Lower leg skin (tissue), 4 donors: ENCODE measurements around the gene TMEM150B. TPM values are rescaled to one million over a fixed set of nuclear protein-coding genes. Genes with fewer than 3 reads are reported as not detected.

Experiments used
- DNase-seq, 2 donors: peaks; one replicate each; pipeline ENCODE4 v3.0.0-alpha.2; 2019; ENCODE audit warnings: low spot score in 2 of 2
- H3K4me3 ChIP-seq: fragments of 200-600 bp; sonication (generic); 2 replicates; pipeline ENCODE4 v1.5.1; 2017; ENCODE audit warnings: mild to moderate bottlenecking, low read depth; ENCODE audit not compliant: poor library complexity, severe bottlenecking
- CTCF ChIP-seq, 3 donors: fragments of 450-650 bp; IDR thresholded peaks; one replicate each; pipeline ENCODE4 v1.5.1; 2016; ENCODE audit warnings: antibody characterized with exemption in 3 of 3, mild to moderate bottlenecking in 3 of 3, moderate library complexity in 2 of 3
- POLR2A ChIP-seq, 2 donors: fragments of 450-650 bp; IDR thresholded peaks; one replicate each; pipeline ENCODE4 v1.6.1; 2016 to 2017; ENCODE audit warnings: antibody characterized with exemption in 2 of 2, mild to moderate bottlenecking in 1 of 2, moderate library complexity in 1 of 2
- WGBS, 2 donors: methylation state at CpG; one replicate each; pipeline ENCODE4 v1.1.5; 2018; 5-methylcytosine and 5-hydroxymethylcytosine counted together
- intact Hi-C: fragments of 100-400 bp; cut with DNase I; formaldehyde crosslinking; loops from one replicate; pipeline ENCODE4 v1.15.0; 2023; ENCODE audit warnings: low total_unique reads
- total RNA-seq, 4 donors: library from RNA; depleted of rRNA; stranded (reverse); fragments of >200 nt; gene quantifications; one replicate each; pipeline ENCODE4 v1.1.0, GENCODE V29; 2016

The TMEM150B gene
- total RNA-seq, 4 donors from 2014 or later = 0.58 TPM; not detected in 3

- intact Hi-C loops = no loop called here
- 90 to 93% methylated on average over 20 to 30 of the region's 36 CpGs for WGBS, 2 donors
- no peak for TF ChIP-seq POLR2A (IDR thresholded peaks at IDR 0.05)
- TF ChIP-seq CTCF (IDR thresholded peaks at IDR 0.05) = no peak
- no peak overlapping the region for H3K4me3 ChIP-seq
- no peak for DNase-seq
These were observed 51.0 kb downstream of the TMEM150B start for GRCh38 chr19:55273978-55274707.

DNA sequence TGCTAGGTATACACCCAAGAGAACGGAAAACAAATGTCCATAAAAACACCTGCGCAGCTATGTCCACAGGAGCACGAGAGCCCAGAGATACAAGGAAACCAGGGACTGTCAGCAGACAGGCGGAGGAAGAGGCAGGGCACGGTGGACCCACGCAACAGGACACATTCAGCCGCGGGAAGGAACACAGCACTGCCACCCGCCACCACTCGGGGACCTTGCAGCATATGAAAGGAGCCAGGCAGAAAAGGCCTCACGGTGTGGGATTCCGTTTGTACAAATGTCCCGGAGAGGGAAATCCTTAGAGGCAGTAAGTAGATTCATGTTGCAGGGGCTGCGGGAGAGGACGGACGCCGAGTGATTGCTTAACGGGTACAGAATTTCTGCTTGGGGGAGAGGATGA, 53.0 kb downstream of the TMEM150B start:
- intact Hi-C loops = no loop called here
- 94 to 95% methylated on average over 18 of the region's 18 CpGs for WGBS, 2 donors
- no peak for DNase-seq
- H3K4me3 ChIP-seq = no peak overlapping the region
- TF ChIP-seq CTCF (IDR thresholded peaks at IDR 0.05) = no peak
- no peak for TF ChIP-seq POLR2A (IDR thresholded peaks at IDR 0.05)

DNA sequence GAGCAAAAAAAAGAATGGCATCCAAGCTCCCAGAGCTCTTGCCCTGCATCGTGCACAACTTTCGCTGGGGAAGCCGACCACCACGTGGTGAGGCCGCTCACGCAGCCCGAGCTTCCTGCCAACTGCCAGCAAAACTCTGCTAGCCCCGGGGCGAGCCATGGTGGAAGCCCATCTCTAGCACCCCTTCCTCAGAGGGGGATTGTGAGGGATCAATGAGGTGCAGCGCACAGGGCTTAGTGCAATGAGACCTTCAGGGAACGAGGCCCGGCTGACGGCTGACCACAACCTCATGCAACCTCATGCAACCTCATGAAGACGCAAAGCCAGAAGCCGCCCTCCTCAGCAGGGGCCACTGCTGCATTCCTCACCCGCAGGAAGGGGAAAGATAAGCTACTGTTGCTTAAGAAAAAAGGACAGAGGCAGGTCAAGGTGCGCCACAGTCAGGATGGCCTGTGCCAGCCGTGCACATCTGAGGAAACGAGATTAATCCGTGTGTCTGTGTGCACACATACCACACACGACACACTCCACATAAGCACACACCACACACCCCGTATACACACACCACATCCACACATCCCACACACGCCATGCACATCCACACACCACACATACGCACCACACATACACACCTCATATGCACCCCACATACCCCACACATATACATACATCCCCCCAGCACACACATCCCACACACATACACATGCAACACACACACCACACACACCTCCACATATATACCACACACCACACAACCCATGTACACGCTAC, 54.8 kb downstream of the TMEM150B start:
- 93 to 94% methylated on average over 25 of the region's 25 CpGs for WGBS, 2 donors
- no peak overlapping the region for H3K4me3 ChIP-seq
- DNase-seq = no peak
- TF ChIP-seq CTCF (IDR thresholded peaks at IDR 0.05) = no peak
- intact Hi-C loops = no loop called here

- DNase-seq = no peak
- TF ChIP-seq CTCF (IDR thresholded peaks at IDR 0.05) (no peak), POLR2A (IDR thresholded peaks at IDR 0.05) (no peak)
- intact Hi-C loops = no loop called here
- WGBS, 2 donors = 89 to 93% methylated on average over 8 of the region's 8 CpGs
- no peak overlapping the region for H3K4me3 ChIP-seq
These were observed 55.8 kb downstream of the TMEM150B start for GRCh38 chr19:55269299-55269698.

DNA sequence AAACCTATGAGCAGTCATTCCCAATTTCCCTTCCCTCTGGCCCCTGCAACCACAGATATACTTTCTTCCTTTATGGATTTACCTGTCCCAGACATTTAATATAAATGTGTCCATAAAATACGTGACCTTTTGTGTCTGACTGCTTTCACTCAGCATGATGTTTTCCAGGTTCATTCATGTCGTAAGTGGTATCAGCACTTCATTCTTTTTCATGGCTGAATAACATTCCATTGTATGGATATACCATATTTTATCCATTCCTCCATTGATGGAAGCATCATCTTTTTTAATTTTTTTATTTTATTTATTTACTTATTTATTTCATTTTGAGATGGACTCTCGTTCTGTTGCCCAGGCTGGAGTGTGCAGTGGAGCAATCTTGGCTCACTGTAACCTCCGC, 58.3 kb downstream of the TMEM150B start:
- no peak for DNase-seq
- intact Hi-C loops = no loop called here
- 96 to 99% methylated on average over 4 of the region's 4 CpGs for WGBS, 2 donors
- no peak overlapping the region for H3K4me3 ChIP-seq
- no peak for TF ChIP-seq CTCF (IDR thresholded peaks at IDR 0.05)
- TF ChIP-seq POLR2A (IDR thresholded peaks at IDR 0.05) = no peak
